Measurements from ENCODE around the gene KRTAP10-4. TPM values are rescaled to one million over a fixed set of nuclear protein-coding genes. Genes with fewer than 3 reads are reported as not detected.

Gene KRTAP10-4
- total and polyA plus RNA-seq, 2 of the 4 experiments (the other 2 are of a cell fraction), result not detected

GRCh38 chr21:44589094-44589493 lies 15.6 kb downstream of the KRTAP10-4 start:
- no peaks in the 10 kb centered on the region for H3K4me1 ChIP-seq (ENCODE audit: control insufficient read depth, insufficient read depth, low read length)
- no peak overlapping the region for H3K9ac ChIP-seq (ENCODE audit: low read depth, low read length)
- intact Hi-C loops (cut with micrococcal nuclease) (no loop called here), in situ Hi-C loops (cut with MboI; ENCODE audit: low sequenced_read_pairs) (no loop called here), dilution Hi-C loops (cut with HindIII; ENCODE audit: low sequenced_read_pairs, unreplicated experiment) (no loop called here)
- no peak overlapping the region for H2AK9ac ChIP-seq (replicated peaks; ENCODE audit: low read depth, low read length, poor library complexity)
- ChIA-PET CTCF (interaction anchor here (0.6 kb wide), 1 partner anchor 569 kb away, joined by 3 read pairs; no protein-coding TSS in a partner anchor), POLR2A (ENCODE audit: unreplicated experiment) (no interaction called here)
- H4K5ac ChIP-seq (ENCODE audit: low read depth, low read length), result no peak overlapping the region
- H2AFZ ChIP-seq (replicated peaks; ENCODE audit: low read length, poor library complexity), result no peak overlapping the region
- no peak overlapping the region for H3K18ac ChIP-seq (ENCODE audit: low read depth, low read length)
- H3K4ac ChIP-seq (ENCODE audit: low read depth, low read length), result no peak overlapping the region
- H3K56ac ChIP-seq (ENCODE audit: extremely low read depth, insufficient read depth, low read length), result no peak overlapping the region
- TF ChIP-seq MAZ (IDR thresholded peaks at IDR 0.05; ENCODE audit: borderline replicate concordance, low read depth, low read length) (no peak), RCOR1 (IDR thresholded peaks at IDR 0.05; ENCODE audit: insufficient replicate concordance, low read length) (no peak), ELK1 (IDR thresholded peaks at IDR 0.05; ENCODE audit: borderline replicate concordance, low read depth, low read length) (no peak), BHLHE40 (IDR thresholded peaks at IDR 0.05; ENCODE audit: low read depth, low read length) (no peak), SMC3 (IDR thresholded peaks at IDR 0.05; ENCODE audit: low read depth, low read length) (no peak), POLR2A (IDR thresholded peaks at IDR 0.05; ENCODE audit: low read depth, low read length) (no peak), RAD21 (IDR thresholded peaks at IDR 0.05; ENCODE audit: low read length) (no peak), USF2 (IDR thresholded peaks at IDR 0.05; ENCODE audit: low read depth, low read length) (no peak), MXI1 (IDR thresholded peaks at IDR 0.05; ENCODE audit: borderline replicate concordance, low read depth, low read length) (no peak), FOS (IDR thresholded peaks at IDR 0.05; ENCODE audit: low read depth, low read length) (no peak)
- TF ChIP-seq, protein P1, sequence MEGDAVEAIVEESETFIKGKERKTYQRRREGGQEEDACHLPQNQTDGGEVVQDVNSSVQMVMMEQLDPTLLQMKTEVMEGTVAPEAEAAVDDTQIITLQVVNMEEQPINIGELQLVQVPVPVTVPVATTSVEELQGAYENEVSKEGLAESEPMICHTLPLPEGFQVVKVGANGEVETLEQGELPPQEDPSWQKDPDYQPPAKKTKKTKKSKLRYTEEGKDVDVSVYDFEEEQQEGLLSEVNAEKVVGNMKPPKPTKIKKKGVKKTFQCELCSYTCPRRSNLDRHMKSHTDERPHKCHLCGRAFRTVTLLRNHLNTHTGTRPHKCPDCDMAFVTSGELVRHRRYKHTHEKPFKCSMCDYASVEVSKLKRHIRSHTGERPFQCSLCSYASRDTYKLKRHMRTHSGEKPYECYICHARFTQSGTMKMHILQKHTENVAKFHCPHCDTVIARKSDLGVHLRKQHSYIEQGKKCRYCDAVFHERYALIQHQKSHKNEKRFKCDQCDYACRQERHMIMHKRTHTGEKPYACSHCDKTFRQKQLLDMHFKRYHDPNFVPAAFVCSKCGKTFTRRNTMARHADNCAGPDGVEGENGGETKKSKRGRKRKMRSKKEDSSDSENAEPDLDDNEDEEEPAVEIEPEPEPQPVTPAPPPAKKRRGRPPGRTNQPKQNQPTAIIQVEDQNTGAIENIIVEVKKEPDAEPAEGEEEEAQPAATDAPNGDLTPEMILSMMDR (conservative IDR thresholded peaks at IDR 0.05; ENCODE audit: low read depth, low read length), result no peak
- H3K79me1 ChIP-seq (ENCODE audit: low read depth in 1 of 2, low read length in 2 of 2), result no peaks in the 10 kb centered on the region
- no peak overlapping the region for H2BK5ac ChIP-seq (ENCODE audit: low read depth, low read length, poor library complexity, severe bottlenecking)
- H3K23ac ChIP-seq (ENCODE audit: low read depth, low read length), result no peak overlapping the region
- H4K20me1 ChIP-seq (ENCODE audit: insufficient read depth, low read length), result no peaks in the 10 kb centered on the region
- H2BK15ac ChIP-seq (ENCODE audit: low read depth, low read length), result no peak overlapping the region
- no peak overlapping the region for H2AK5ac ChIP-seq (ENCODE audit: low read depth, low read length)
- peaks cover 5% of the 10 kb centered on the region; the same call in 1 of the 2 replicates for H3K27me3 ChIP-seq (ENCODE audit: control insufficient read depth, insufficient read depth, low read length)
- H3K9me3 ChIP-seq (ENCODE audit: control insufficient read depth, insufficient read depth, low read length), result no peaks in the 10 kb centered on the region; the same call in 1 of the 2 replicates
- no peak for ATAC-seq (ENCODE audit: low read depth)
- H3K27ac ChIP-seq (ENCODE audit: insufficient read depth, low read length), result no peak overlapping the region
- H3K14ac ChIP-seq (replicated peaks; ENCODE audit: low read depth, low read length), result no peak overlapping the region
- no TSS peak for BruUV-seq (replicated peaks)
- no peak overlapping the region for H3K4me2 ChIP-seq (ENCODE audit: low read depth, low read length)
- H3K36me3 ChIP-seq (ENCODE audit: control insufficient read depth, insufficient read depth, low read length), result no peaks in the 10 kb centered on the region
- WGBS, 2 experiments (ENCODE audit: extremely low coverage in 2 of 2, insufficient read length in 1 of 2), result 78% methylated on average over 1 of the region's 2 CpGs; no CpG with 5 or more reads in 1 of the 2 experiments
- no peak overlapping the region for H4K91ac ChIP-seq (ENCODE audit: insufficient read depth, low read depth, low read length)
- no peak overlapping the region for H3K4me3 ChIP-seq (ENCODE audit: insufficient read depth, low read depth, low read length)
- no peak for DNase-seq
- H2BK20ac ChIP-seq (ENCODE audit: low read depth, low read length), result no peak overlapping the region
- no peak overlapping the region for H2BK120ac ChIP-seq (ENCODE audit: low read depth, low read length)
- H4K8ac ChIP-seq (ENCODE audit: low read depth in 2 of 2, low read length in 2 of 2), result no peak overlapping the region
- no peaks in the 10 kb centered on the region for H3K9me1 ChIP-seq (ENCODE audit: insufficient read depth, low read length)

All from IMR-90 (cell line).